ENCODE results near the gene PDPR.
"Not testable (repeated sequence)": the region's sequence is repeated elsewhere in the genome, so short reads cannot be mapped to it uniquely, and the experiment has no call there.

PDPR gene

DNA sequence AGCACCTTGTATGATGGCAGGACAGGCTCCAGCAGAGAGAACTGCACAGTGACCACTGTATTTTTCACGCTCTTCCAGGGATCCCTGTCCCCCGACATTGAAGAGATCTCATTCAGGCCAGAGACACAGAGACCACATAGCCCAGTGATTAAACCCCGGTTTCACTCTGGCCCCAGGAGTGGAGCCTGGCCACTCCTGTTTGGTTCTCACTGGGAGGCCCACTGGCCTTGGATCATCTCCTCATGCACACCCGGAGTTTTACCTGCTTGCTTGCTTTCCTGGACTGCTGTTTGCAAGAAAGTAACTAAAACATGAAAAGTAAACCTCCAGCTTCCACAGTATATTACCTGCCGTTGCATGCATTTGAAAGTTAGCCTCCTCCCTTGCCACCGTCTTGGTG lies 46.3 kb downstream of the PDPR start:
- H3K36me3 ChIP-seq (ENCODE audit: control insufficient read depth, insufficient read depth, low read length), result peaks cover 59% of the 10 kb centered on the region
- DNase-seq, result no peak
- no peaks in the 10 kb centered on the region for H3K9me3 ChIP-seq (ENCODE audit: control insufficient read depth, low read length)
- H3K27ac ChIP-seq (ENCODE audit: insufficient read depth, low read length, poor library complexity, severe bottlenecking), result no peak overlapping the region
- no peak overlapping the region for H3K4me3 ChIP-seq (ENCODE audit: insufficient read depth, low read depth, low read length, poor library complexity, severe bottlenecking)
- no peaks in the 10 kb centered on the region for H3K27me3 ChIP-seq (replicated peaks; ENCODE audit: control insufficient read depth, insufficient read depth, low read length, poor library complexity, severe bottlenecking)
- H3K4me1 ChIP-seq (ENCODE audit: control insufficient read depth, insufficient read depth, low read length, poor library complexity, severe bottlenecking), result peaks cover 2% of the 10 kb centered on the region

DNA sequence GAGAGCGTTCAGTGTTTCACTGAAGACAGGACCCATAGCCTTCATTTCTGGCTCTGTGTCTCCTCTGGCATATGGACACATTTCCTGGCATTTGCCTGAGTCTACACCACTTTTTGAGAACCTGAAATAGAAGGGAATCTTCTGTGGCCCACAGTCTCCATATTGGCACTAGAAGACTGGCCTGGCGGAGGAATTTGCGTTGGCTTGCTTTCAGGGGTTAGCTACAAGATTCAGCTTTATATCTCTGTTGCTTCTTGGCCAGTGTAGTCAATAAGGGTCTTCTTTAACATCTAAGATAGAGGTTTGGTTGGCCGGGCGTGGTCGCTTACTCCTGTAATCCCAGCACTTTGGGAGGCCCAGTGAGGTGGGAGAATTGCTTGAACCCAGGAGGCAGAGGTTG lies 46.7 kb downstream of the PDPR start:
- H3K9me3 ChIP-seq (ENCODE audit: control insufficient read depth, low read length), result no peaks in the 10 kb centered on the region
- no peak overlapping the region for H3K4me3 ChIP-seq (ENCODE audit: insufficient read depth, low read depth, low read length, poor library complexity, severe bottlenecking)
- peaks cover 2% of the 10 kb centered on the region for H3K4me1 ChIP-seq (ENCODE audit: control insufficient read depth, insufficient read depth, low read length, poor library complexity, severe bottlenecking)
- peaks cover 55% of the 10 kb centered on the region for H3K36me3 ChIP-seq (ENCODE audit: control insufficient read depth, insufficient read depth, low read length)
- H3K27me3 ChIP-seq (replicated peaks; ENCODE audit: control insufficient read depth, insufficient read depth, low read length, poor library complexity, severe bottlenecking), result no peaks in the 10 kb centered on the region
- H3K27ac ChIP-seq (ENCODE audit: insufficient read depth, low read length, poor library complexity, severe bottlenecking), result no peak overlapping the region
- no peak for DNase-seq

DNA sequence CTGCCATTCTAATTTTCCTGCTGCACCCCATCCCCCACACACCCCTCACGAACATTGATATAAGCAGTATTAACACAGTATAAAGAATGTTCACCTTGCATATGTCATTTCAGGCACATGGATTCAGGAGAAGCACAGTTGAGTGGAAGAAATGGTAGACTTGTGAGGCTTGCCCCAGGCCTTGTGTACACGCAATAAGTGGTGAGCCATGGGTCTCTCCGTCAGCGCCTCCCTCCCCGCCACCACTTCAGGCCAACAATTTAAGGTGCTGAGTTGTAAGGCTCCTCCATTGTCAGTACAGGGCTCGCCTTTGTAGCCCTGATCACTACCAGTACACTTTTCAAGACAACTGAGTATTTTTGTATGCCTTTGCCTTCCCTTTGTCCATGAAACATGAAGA lies 47.2 kb downstream of the PDPR start:
- H3K27ac ChIP-seq (ENCODE audit: insufficient read depth, low read length, poor library complexity, severe bottlenecking), result no peak overlapping the region
- H3K4me1 ChIP-seq (ENCODE audit: control insufficient read depth, insufficient read depth, low read length, poor library complexity, severe bottlenecking), result peaks cover 2% of the 10 kb centered on the region
- no peaks in the 10 kb centered on the region for H3K27me3 ChIP-seq (replicated peaks; ENCODE audit: control insufficient read depth, insufficient read depth, low read length, poor library complexity, severe bottlenecking)
- no peak for DNase-seq
- H3K9me3 ChIP-seq (ENCODE audit: control insufficient read depth, low read length), result no peaks in the 10 kb centered on the region
- peaks cover 50% of the 10 kb centered on the region for H3K36me3 ChIP-seq (ENCODE audit: control insufficient read depth, insufficient read depth, low read length)
- no peak overlapping the region for H3K4me3 ChIP-seq (ENCODE audit: insufficient read depth, low read depth, low read length, poor library complexity, severe bottlenecking)

DNA sequence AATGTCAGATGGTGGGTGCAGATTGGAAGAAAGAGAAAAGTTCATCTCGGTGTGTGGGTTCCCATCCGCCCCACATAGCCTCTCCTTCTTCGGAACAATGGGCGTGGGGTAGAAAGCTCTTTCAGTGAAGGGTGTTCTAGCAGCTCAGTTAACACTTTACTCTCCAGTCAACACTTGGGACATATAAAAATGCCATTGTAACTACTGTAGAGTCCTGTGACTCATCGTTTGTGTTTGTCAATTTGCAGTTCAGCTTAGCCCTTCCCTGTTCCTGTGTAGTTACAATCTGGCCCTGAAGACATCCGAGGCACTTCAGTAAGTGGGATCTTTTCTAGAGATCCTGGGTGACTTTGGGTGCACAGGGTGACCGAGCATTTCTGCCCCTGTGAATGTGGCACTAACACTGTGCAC lies 47.9 kb downstream of the PDPR start:
- Histone ChIP-seq H3K4me1 (ENCODE audit: control insufficient read depth, insufficient read depth, low read length, poor library complexity, severe bottlenecking) (peaks cover 2% of the 10 kb centered on the region), H3K36me3 (ENCODE audit: control insufficient read depth, insufficient read depth, low read length) (peaks cover 43% of the 10 kb centered on the region), H3K27ac (ENCODE audit: insufficient read depth, low read length, poor library complexity, severe bottlenecking) (no peak overlapping the region), H3K4me3 (ENCODE audit: insufficient read depth, low read depth, low read length, poor library complexity, severe bottlenecking) (no peak overlapping the region), H3K27me3 (replicated peaks; ENCODE audit: control insufficient read depth, insufficient read depth, low read length, poor library complexity, severe bottlenecking) (no peaks in the 10 kb centered on the region), H3K9me3 (ENCODE audit: control insufficient read depth, low read length) (no peaks in the 10 kb centered on the region)
- no peak for DNase-seq

DNA sequence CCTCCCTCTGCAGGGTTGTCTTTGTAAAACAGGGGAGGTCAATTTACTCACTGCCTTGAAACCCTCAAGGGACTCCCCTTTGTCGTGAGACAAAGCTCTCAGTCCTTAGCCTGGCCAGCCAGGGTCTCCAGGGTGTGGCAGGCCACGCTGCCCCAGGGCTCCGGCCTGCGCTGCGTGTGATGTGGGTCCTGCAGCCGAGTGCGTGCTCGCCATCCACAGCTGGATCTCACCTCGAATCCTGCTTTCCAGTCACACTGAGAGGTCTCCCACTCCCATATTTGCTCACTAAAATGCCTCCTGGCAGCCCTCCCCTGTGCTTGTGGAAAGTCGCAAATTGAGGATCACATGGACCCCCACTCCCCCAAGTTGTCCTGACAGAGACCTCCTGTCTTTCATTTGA lies 49.5 kb downstream of the PDPR start:
- DNase-seq, result no peak
- no peak overlapping the region for H3K4me3 ChIP-seq (ENCODE audit: insufficient read depth, low read depth, low read length, poor library complexity, severe bottlenecking)
- H3K36me3 ChIP-seq (ENCODE audit: control insufficient read depth, insufficient read depth, low read length), result peaks cover 27% of the 10 kb centered on the region
- H3K4me1 ChIP-seq (ENCODE audit: control insufficient read depth, insufficient read depth, low read length, poor library complexity, severe bottlenecking), result peaks cover 2% of the 10 kb centered on the region
- no peaks in the 10 kb centered on the region for H3K9me3 ChIP-seq (ENCODE audit: control insufficient read depth, low read length)
- H3K27me3 ChIP-seq (replicated peaks; ENCODE audit: control insufficient read depth, insufficient read depth, low read length, poor library complexity, severe bottlenecking), result no peaks in the 10 kb centered on the region
- no peak overlapping the region for H3K27ac ChIP-seq (ENCODE audit: insufficient read depth, low read length, poor library complexity, severe bottlenecking)

DNA sequence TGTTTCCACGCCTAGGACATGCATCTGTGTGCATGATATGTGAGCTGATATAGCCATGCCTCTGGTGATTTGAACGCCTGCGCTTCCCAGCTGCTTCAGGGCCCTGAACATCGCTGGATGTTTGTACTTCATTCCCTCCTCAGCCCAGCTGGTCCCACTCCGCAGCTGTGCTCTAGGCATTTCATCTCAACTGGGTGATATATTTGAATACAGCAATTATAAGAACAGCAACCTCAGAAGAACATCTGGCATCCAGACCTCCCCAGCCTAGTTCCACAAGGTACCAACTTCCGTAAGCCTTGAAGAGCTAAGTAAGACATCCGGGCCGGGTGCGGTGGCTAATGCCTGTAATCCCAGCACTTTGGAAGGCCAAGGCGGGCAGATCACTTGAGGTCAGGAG lies 52.6 kb downstream of the PDPR start:
- not testable (repeated sequence) for H3K9me3 ChIP-seq (ENCODE audit: control insufficient read depth, low read length); H3K4me1 ChIP-seq (ENCODE audit: control insufficient read depth, insufficient read depth, low read length, poor library complexity, severe bottlenecking); H3K36me3 ChIP-seq (ENCODE audit: control insufficient read depth, insufficient read depth, low read length); H3K27me3 ChIP-seq (replicated peaks; ENCODE audit: control insufficient read depth, insufficient read depth, low read length, poor library complexity, severe bottlenecking); H3K27ac ChIP-seq (ENCODE audit: insufficient read depth, low read length, poor library complexity, severe bottlenecking); H3K4me3 ChIP-seq (ENCODE audit: insufficient read depth, low read depth, low read length, poor library complexity, severe bottlenecking); DNase-seq

DNA sequence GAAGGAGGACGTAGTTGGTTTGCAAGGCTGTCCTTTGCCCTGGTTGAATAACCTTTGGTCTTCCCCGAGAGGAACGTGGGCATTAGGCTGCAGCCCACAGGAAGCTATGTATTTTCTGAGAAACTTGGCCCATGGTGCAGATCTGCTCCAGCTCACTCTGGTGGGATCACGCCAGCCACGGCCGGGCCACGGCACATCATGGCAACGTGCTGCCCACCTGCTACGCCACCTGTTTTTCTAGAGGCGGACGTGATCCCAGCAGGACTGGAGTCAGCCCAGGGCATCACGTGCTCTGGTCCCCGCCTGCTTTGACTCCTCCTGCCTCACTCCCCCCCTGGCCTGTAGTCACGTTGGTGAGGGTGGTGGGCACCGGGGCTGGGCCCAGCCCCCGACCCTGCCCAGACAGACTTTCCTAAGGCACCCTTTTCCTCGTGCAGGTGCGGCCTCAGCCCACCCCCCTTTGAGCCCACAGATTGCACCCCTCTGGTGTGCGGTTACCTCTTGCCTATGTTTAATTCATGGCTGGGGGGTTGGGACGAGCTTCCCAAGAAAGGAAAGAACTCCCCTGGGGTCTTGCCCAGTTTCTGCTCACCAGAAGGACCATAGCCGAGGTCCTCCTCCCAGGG lies 59.2 kb downstream of the PDPR start, which contains the start of gene CLEC18C:
Gene CLEC18C, plus strand, starts transcription at position 576 of the 626 bp plus-strand sequence. CDS start 492 bp downstream, outside the sequence.
- not testable (repeated sequence) for H3K4me3 ChIP-seq (ENCODE audit: insufficient read depth, low read depth, low read length, poor library complexity, severe bottlenecking); DNase-seq; H3K4me1 ChIP-seq (ENCODE audit: control insufficient read depth, insufficient read depth, low read length, poor library complexity, severe bottlenecking); H3K36me3 ChIP-seq (ENCODE audit: control insufficient read depth, insufficient read depth, low read length); H3K9me3 ChIP-seq (ENCODE audit: control insufficient read depth, low read length); H3K27me3 ChIP-seq (replicated peaks; ENCODE audit: control insufficient read depth, insufficient read depth, low read length, poor library complexity, severe bottlenecking); H3K27ac ChIP-seq (ENCODE audit: insufficient read depth, low read length, poor library complexity, severe bottlenecking)

DNA sequence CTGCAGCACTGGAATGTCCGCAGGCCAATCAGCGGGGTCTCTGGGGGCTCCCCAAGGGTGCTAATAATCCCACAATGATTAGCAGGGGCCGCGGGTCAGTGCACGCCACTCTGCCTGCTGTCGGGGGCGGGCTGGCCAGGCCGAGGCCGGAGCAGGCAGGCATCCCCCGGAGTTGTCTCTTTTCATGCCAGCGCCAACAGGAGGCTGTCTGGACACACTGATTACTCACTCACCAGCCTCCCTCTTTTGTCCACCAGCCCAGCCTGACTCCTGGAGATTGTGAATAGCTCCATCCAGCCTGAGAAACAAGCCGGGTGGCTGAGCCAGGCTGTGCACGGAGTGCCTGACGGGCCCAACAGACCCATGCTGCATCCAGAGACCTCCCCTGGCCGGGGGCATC lies 59.8 kb downstream of the PDPR start:
- not testable (repeated sequence) for H3K27me3 ChIP-seq (replicated peaks; ENCODE audit: control insufficient read depth, insufficient read depth, low read length, poor library complexity, severe bottlenecking); DNase-seq; H3K4me3 ChIP-seq (ENCODE audit: insufficient read depth, low read depth, low read length, poor library complexity, severe bottlenecking); H3K4me1 ChIP-seq (ENCODE audit: control insufficient read depth, insufficient read depth, low read length, poor library complexity, severe bottlenecking); H3K36me3 ChIP-seq (ENCODE audit: control insufficient read depth, insufficient read depth, low read length); H3K27ac ChIP-seq (ENCODE audit: insufficient read depth, low read length, poor library complexity, severe bottlenecking); H3K9me3 ChIP-seq (ENCODE audit: control insufficient read depth, low read length)

DNA sequence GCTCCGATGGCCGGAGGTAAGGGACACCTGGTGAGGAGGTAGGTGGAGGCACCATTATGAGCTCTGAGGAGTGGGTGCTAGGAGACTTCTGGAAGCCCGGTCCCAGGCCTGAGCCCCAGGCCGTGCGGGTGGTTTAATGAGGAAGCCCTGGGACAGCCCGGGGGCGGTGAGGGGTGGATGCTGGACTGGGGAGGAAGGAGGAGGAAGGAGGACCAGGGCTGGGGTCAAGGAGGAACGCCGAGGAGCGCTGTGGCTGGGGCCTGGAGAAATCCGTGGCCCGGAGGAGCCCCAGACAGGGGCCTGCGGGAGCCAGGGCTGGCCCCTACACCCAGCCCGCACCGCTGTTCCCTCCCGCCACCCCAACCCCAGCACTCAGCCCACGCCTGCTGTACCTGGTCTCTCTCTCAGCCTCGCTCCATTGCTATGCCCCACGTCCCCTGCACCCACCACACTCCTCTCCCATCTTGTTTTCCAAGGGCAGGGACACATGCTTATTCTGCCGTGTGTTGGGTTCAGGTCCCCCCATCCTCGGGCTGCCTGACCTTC lies 60.3 kb downstream of the PDPR start:
- not testable (repeated sequence) for H3K4me3 ChIP-seq (ENCODE audit: insufficient read depth, low read depth, low read length, poor library complexity, severe bottlenecking); H3K27ac ChIP-seq (ENCODE audit: insufficient read depth, low read length, poor library complexity, severe bottlenecking); DNase-seq; H3K27me3 ChIP-seq (replicated peaks; ENCODE audit: control insufficient read depth, insufficient read depth, low read length, poor library complexity, severe bottlenecking); H3K4me1 ChIP-seq (ENCODE audit: control insufficient read depth, insufficient read depth, low read length, poor library complexity, severe bottlenecking); H3K9me3 ChIP-seq (ENCODE audit: control insufficient read depth, low read length); H3K36me3 ChIP-seq (ENCODE audit: control insufficient read depth, insufficient read depth, low read length)

DNA sequence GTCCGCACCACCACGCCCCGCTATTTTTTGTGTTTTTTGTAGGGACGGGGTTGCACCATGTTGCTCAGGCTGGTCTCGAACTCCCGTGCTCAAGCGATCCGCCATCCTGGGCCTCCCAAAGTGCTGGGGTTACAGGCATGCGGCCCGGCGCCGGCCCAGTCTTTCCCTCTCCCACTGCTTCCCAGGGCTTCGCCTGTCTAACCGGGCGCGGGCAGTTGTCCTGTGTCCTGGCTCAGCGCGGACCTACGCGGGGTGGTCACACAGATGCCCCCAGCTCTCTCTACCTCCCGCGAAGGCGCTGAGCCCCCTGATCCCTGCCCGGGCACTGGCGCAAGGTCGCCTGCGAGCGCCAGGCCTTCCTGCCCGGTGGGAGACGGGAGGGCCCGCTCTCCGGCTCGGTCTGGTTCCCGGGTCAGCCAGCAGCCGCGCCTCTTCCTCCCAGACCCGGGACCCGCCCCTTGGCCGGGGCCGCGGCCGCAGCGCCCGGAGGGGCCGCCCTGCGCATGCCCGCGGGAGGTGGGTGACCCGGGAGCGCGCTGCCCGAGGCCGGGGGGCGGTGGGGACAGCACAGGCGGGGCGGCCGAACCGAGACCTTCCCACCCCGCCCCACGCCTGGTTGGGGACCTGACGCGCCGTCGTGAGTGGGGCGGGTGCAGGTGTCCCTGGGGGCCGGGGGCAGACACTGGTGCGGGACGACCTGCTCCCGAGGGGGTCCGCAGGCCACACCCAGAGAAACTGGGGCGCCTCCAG lies 73.9 kb downstream of the PDPR start:
- H3K4me3 ChIP-seq (ENCODE audit: insufficient read depth, low read depth, low read length, poor library complexity, severe bottlenecking); H3K27me3 ChIP-seq (replicated peaks; ENCODE audit: control insufficient read depth, insufficient read depth, low read length, poor library complexity, severe bottlenecking); H3K27ac ChIP-seq (ENCODE audit: insufficient read depth, low read length, poor library complexity, severe bottlenecking); H3K4me1 ChIP-seq (ENCODE audit: control insufficient read depth, insufficient read depth, low read length, poor library complexity, severe bottlenecking); DNase-seq; H3K36me3 ChIP-seq (ENCODE audit: control insufficient read depth, insufficient read depth, low read length); H3K9me3 ChIP-seq (ENCODE audit: control insufficient read depth, low read length): not testable (repeated sequence)
